Measurements from ENCODE around the gene CDC42EP5.
"Not testable (repeated sequence)": the region's sequence is repeated elsewhere in the genome, so short reads cannot be mapped to it uniquely, and the experiment has no call there.

The CDC42EP5 gene

DNA sequence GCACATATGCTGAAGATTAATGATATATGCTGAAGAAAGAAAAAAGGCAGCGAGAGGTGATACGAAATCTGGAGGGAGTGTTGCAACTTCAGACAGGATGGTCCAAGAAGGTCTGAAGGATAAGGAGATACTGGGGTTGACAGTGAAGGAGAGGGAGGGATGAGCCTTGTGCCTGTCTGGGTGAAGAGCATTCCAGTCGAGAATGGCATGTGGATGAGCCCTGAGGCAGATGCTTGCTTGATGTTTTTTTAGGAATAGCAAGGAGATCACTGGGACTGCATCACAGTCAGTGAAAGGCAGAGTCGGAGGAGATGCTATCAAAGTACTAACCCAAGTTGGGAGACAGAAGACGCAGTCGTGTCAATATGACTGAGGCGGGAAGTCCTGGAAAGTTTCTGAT lies 16.2 kb upstream of the CDC42EP5 start:
- no peak for FAIRE-seq

DNA sequence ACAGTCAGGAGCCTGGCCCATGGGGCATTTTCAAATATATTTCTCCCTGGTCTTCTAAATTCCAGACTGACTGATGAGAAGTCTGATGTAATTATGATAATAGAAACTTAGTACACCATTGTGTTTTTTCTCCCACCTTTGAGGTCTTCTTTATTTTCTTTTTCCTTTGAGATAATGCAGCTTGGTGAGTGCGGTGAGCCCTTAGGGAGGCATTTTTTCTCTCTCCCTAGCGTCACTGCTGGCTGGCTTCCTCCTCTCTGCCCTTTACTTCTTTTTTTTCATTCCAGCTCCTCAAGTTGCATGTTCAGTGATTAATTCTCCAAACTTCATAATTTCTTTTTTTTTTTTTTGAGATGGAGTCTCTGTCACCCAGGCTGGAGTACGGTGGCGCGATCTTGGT lies 12.8 kb upstream of the CDC42EP5 start:
- no peak for FAIRE-seq

DNA sequence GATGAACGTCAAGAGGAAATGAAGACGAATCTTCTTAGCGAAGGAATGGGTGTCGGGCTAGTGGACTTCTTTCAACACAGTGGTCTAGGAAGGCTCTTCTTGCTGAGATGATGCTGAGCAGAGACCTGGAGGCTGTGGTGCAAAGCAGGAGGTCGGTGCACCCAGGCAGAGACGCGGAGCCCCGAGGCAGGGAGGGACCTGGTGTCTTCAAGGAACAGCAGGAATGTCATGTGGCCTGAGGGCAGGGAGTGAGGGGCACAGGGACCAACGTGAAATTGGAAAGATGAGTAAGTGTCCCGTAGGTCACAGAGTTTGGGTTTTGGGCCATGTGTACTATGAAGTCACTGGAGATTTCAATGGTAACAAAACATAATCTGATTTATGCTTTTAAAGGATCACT lies 11.4 kb upstream of the CDC42EP5 start:
- FAIRE-seq: no peak

DNA sequence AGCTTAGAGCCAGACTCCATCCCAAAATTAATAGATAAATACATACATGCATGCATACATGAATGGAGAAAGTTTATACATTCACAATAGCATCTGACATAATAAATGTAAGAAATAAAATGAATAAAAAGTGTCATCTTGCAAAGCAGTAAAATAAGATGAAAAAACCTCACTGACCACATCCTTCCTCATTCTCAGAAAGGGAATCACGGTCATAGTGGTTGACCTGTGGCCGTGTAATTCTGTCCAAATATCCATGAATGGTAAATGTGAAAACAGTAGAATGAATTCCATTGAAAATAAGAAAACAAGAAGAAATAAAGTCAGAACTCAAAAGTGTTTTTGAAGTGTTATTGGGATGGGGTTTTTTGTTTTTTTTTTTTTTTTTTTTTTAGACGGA lies 9.8 kb upstream of the CDC42EP5 start:
- FAIRE-seq: no peak

DNA sequence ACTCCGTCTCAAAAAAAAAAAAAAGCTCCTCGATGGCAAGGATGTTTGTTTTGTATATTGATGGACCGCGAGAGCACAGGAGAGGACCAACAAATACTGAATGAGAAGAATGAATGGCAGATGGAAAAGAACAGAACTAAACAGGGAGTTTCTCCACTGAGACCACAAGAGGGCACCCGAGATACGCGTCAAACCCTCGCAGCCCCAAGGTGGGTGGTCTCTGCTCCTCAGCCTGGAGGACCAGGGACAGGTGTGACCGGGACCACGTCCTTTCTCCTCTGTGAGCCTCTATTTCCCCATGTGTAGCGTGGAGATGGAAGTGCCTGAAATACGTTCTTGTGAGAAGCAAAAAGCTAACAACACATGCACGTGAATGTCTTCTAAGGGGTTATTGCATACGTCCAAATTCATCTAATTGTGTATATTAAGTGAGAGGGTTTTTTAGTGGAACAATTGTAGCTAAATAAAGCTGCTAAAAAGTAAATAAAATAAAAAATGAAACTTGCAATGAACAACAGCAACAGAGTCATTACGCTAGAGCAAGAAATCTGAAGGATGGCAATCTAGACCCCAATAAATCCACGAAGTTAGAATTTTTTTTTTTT lies 8.3 kb upstream of the CDC42EP5 start:
- FAIRE-seq: no peak

DNA sequence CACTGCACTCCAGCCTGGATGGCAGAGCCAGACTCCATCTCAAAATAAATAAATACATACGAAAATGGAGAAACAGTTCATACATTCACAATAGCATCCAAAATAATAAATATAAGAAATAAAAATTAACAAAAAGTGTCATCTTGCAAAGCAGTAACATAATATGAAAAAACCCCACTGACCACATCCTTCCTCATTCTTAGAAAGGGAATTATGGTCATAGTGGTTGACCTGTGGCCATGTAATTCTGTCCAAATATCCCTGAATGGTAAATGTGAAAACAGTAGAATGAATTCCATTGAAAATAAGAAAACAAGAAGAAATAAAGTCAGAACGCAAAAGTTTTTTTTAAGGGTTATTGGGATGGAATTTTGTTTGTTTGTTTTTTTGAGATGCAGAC lies 7.0 kb upstream of the CDC42EP5 start:
- FAIRE-seq: no peak

DNA sequence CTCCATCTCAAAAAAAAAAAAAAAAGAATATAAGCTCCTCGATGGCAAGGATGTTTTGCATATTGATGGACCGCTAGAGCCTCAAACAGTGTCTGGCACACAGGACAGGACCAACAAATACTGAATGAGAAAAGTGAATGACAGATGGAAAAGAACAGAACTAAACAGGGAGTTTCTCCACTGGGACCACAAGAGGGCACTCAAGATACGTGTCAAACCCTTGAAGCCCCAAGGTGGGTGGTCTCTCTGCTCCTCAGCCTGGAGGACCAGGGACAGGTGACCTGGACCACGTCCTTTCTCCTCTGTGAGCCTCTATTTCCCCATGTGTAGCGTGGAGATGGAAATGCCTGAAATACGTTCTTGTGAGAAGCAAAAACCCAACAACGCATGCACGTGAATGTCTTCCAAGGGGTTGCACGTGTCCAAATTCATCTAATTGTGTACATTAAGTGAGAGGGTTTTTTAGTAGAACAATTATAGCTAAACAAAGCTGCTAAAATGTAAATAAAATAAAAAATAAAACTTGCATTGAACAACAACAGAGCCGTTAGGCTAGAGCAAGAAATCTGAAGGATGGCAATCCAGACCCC lies 5.7 kb upstream of the CDC42EP5 start:
- FAIRE-seq: no peak

DNA sequence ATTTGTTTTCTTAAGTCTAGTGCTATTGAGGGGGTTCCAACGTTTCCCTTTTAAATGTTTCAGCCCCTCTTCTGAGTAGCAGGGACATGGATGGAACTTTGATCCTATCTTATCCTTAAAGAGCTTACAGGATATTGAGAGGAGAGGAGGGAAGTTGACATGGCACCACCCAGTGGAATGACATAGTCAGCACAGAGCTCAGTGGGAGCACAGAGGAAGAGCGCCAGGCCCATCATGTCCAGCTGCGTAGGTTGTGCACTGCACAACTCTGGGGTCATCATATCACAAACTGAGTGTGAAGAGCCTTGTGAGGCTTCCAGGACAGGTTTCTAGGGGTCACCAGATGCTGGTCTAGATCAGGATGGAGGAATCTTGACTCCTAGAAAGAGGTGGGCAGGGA lies 4.6 kb upstream of the CDC42EP5 start:
- no peak for FAIRE-seq

DNA sequence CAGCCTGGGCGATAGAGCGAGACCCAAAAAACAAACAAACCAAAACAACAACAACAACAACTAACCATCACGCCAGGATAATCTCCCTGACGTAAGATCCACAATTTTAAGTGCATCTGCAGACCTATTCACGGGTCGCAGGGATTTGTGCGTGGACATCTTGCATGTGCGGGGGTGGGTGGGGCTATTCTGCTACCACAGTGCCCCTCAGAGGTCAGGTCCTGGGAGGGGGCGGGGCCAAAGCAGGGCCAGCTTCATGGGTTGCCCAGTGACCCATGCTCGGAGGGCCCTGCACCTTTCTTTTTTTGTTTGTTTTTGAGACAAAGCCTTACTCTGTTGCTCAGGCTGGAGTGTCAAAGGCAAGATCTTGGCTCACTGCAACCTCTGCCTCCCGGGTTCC lies 2.6 kb upstream of the CDC42EP5 start:
- no peak for FAIRE-seq

DNA sequence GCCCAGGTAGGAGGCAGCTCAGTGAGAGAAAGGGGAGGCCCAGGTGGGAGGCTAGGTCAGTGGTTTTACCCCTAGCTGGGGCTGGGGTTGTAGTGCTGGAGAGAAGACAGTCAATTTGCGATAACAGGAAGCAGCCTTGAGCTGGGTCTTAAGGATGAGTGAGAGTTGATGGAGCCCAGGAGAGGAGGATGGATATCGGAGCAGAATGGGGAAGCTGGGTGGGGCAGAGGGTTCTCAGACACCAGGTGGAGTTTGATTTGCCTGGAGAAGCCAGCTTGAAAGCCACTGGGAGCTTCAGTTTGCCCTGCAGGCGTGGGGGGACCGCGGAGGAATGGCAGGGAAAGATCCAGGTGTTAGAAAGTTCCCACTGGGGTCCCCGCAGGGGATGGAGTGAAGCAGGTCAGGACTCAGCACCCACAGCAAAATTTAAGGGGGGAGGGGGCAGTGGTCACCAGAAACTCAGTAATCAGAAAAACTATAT lies 836 bp upstream of the CDC42EP5 start:
- no peak for FAIRE-seq

DNA sequence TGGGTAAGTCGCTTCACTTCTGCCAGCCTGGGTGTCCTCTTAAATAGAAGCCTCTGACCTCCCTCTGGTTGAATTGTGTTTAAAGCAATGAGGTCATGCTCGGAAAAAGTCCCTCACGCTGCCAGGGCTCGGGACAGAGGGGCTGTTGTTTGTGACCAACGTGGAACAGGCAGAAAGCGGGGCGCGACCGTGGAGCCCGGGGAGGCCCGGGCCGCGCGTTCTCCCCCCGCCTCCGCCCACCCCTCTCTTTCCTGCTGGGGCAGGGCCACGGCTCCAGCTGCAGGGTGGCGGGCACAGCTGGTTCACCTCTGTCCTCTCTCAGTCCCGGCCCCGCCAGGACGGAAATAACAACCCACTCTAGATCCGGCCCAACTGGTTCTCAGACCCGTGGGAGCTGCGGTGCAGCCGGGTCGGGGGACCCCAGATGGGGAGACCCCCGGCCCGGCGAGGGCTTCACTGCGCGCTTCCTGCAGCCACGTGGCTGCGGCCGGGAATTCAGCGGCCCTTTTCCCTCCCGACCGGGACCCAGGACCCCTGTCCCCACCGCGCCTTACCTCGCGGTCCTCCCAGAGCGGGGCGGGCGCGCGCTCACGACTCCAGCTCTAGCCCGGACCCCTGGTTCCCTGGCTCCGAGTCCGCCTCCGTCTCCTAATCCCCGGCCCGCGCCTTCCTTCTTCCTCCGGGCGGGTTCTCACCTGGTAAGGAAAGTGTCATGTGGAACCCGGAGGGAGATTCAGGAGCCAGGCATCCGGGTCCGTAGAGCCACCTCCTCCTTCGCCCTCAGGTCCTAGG lies 1.9 kb downstream of the CDC42EP5 start:
- FAIRE-seq: no peak

DNA sequence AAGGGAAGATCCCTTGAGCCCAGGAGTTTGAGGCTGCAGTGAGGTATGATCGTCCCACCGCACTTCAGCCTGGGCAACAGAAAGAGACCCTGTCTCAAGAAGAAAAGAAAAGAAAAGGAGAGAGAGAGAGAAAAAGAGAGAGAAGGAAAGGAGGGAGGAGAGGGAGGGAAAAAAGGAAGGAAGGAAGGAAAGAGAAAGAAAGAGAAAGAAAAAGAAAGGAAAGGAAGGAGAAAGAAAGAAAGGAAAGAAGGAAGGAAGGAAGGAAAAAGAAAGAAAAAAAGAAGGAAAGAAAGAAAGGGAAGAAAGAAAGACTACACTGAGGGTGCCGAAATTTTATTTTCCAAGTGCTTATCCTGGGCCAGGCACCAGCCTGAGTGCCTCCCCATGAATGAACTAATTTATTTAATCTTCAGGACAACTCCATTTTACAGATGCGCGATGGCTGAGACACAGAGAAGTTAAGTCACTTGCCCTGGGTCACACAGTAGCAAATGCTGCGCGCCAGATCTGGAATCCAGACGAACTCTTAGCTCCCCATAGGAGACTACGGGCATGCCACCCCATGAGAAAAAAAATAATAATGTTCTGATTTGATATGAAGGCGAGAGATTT lies 2.7 kb downstream of the CDC42EP5 start:
- no peak for FAIRE-seq

DNA sequence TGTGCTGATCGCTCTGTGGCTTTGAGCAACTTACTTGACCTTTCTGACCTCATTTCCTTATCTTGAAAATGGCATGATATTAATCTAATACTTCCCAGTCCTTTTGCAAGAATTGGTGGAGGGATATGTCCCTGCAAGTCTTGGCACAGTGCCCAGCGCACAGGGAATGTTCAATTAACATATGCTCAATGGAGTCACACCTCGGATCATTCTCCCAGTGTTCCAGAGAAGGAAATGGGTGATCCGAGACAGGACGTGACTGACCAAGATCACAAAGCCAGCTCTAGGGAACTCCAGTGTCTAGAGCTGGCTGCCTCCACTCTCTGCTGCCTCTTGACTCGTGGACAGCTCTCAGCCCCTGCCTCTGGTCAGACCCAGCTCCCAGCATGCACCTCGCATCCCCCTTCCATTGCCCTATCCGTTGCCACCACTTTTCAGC lies 3.6 kb downstream of the CDC42EP5 start:
- FAIRE-seq: no peak

DNA sequence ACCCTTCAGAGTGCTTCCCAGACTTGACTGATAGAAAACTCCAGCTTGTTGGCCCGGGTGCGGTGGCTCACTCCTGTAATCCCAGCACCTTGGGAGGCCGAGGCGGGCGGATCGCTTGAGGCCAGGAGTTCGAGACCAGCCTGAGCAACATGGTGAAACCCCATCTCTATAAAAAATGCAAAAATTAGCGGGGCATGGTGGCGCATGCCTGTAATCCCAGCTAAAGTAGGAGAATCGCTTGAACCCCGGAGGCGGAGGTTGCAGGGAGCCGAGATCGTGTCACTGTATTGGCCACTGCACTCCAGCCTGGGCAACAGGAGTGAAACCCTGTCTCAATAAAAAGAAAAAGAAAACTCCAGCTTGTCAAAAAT lies 7.0 kb downstream of the CDC42EP5 start:
- FAIRE-seq: not testable (repeated sequence)

DNA sequence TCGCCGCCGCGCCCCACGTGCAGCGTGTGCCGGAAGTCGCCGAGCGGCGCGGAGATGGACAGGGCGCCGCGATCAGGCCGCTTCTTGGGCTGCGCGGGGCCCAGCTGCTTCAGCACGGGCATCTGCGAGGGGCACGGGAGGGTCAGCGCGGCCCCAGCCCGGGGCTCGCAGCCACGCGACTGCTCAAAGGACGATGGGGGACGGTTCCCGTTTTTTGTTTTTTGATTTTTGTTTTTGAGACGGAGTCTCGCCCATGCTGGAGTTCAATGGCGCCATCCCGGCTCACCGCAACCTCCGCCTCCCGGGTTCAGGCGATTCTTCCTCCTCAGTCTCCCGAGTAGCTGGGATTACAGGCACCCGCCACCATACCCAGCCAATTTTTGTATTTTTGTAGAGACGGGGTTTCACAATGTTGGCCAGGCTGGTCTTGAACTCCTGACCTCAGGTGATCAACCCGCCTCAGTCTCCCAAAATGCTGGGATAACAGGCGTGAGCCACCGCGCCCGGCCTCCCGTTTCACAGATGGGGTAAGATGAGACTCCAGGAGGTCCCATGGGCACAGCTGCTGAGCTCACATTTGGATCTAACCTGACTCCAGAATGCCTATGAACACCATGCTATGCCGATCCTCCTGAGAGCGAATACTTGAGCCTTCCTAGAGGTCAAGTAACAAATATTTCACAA lies 7.5 kb downstream of the CDC42EP5 start:
- no peak for FAIRE-seq

DNA sequence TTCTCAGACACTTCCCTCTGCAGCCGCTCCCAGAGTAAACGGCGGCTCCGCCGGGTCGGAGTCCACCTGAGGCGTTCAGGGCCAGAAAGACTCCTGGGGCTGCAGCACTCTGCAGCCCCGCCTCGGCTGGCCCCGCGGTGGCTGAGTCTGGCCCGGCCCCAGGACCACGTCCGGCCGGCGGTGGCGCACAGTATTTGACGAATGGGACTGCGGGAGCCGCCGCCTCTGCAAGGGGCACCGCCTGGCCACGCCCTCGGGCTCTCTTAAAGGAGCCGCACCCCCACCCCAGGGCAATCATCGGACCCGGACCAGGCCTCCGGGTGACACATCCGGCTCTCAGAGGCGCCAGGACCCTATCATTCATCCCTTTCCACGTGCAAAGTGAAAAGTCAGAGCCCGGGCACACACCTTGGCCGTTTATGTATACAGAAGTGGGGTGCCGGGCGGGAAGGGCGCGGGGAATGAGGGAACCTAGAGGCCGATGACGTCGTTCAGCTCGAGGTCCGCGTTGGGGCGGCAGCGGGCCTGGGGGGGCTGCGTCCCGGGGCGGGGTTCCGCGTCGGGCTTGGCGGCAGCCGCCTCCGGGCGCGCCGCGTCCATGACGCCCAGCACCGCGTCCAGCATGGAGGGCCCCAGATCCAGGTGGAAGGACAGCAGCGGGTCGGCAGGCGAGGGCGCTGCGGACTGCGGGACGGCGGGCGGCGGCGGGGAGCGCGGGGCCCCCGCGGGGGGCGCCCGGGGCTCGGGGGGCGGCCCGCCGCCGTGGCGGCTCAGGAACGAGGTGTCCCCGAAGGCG lies 8.3 kb downstream of the CDC42EP5 start:
- no peak for FAIRE-seq

DNA sequence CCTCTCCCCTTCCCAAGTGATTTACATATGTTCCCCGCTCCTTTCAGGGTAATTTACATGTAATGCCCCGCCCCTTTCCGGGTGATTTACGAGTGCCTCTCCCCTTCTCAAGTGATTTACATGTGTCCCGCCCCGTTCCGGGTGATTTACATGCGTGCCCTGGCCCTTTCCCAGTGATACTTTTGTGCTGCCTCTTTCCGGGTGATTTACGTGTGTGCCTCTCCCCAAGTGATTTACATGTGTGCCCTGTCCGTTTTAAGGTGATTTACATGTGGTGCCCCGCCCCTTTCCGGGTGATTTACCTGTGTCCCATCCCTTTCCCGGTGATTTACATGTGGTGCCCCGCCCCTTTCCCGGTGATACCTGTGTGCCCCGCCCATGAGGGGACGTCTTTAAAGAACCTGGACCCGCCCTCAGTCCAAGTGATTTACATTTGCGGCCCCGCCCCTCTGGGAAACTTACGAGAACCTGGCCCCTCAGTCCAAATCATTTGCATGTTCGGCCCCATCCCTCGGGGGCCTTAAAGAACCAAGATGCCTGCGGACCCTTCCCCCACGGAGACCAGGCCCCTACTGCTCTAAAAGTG lies 9.0 kb downstream of the CDC42EP5 start:
- FAIRE-seq: peak; percentile 89

DNA sequence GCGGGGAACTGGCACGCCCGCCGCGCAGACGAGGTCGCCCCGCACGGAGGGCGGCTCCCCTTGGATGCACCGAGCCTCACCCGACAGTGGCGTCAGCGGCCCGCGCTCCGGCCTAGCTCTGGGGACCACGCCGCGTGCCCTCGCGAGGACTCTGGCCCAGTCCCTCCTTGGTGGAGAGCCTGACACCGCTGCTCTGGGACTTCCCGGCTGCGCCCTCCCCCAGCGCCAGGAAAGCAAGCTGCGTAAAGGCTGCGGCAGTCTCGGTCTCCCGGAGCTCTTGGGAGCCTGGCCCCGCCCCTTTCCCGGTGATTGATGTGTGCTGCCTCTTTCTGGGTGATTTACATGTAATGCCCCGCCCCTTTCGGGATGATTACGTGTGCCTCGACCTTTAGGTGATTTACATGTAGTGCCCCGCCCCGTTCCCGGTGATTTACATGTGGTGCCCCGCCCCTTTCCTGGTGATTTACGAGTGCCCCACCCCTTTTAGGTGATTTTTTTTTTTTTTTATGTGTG lies 9.5 kb downstream of the CDC42EP5 start, which contains the start of gene LENG9:
Gene LENG9, minus strand, starts transcription at position 248 of the 513 bp plus-strand sequence. CDS start 252 bp downstream, outside the sequence.
- no peak for FAIRE-seq

DNA sequence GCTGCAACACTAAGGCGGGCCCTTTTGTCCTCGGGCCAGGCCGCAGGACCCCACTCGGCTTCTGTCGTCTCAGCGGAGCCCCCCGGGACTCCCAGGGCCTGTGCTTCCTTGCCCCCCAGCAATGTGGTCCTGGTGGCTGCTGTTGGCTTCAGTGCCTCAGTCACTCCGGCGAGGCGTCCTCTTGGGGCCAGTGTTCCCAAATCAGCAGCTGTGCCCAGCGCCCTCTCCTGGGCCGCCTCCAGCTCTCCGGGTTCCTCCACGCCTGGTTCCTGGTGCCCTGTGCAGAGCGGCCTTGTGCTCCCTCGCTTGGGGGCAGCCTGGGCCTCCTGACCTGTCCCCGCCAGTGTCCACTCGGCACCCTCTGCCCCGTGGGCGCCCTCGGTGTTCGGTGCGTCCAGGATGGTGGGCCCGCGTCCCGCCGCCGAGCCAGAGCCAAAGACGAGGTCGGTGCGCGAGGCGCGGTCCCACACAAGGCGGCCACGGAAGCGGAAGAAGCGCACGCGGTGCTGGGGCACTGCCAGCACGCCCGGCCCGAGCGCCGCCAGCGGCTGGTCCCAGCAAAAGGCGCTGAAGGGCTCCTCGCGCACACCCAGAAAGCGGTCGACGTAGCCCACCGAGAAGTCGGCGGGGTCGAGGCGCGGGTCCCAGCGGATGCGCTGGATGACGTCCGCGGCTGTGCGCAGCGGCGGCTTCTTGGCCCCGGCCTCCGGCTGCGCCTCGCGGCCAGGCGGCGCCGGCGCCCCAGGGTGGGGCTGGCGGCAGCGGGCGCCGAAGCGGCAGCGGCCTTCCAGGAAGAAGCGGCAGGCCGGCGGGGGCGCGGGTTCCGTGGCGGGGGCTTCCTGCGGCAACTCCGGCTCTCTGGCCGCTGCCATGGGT lies 10.2 kb downstream of the CDC42EP5 start:
- no peak for FAIRE-seq

DNA sequence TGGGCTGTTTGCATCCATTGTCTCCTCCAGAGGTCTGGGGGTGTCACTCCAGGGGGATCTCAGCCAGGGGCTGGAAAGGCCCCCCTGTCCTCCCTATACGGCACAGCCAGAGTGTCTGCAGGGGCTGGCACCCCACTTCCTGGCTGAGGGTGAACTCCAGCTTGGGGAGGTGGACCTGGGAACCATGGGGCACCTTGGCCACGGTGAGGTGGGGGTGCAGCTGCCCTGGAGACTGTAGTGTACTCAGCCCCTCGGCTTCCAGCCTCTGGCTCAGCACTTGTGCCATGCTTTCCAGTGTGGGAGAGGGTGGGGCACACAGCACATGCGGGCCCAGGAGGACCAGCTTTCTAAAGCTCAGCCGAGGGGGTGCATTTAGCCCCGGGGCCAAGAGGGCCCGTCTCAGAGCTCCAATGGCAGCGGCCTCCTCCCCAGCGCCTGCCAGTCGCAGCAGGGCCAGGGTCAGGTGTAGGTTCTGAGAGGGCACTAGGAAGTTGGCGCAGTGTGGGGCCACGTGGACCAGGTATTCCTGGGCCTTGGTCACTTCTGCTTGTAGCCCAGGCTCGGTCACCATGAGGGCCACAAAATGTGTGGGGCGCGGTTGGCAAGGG lies 10.9 kb downstream of the CDC42EP5 start:
- no peak for FAIRE-seq

All from colon (tissue), 2 donors.